ENCODE measurements around the gene TAGLN3. TPM values are rescaled to one million over a fixed set of nuclear protein-coding genes. Genes with fewer than 3 reads are reported as not detected.

The TAGLN3 gene
- total RNA-seq = 9.2 and 29.5 TPM in 2 replicates

GRCh38 chr3:111998636-111999483 lies at the start of gene TAGLN3:
Gene TAGLN3 (plus strand): TSS chr3:111998922. CDS start chr3:111999423, 501 bp downstream.

GRCh38 chr3:111978583-111979433 lies 19.9 kb upstream of the TAGLN3 start, which contains the start of gene ABHD10:
Gene ABHD10 (plus strand): TSS chr3:111979026. CDS start chr3:111979062, 36 bp downstream.

GRCh38 chr3:112034436-112034835 lies 35.7 kb downstream of the TAGLN3 start, which contains the start of gene TMPRSS7:
Gene TMPRSS7 (plus strand): TSS chr3:112034736. CDS start chr3:112034846, 110 bp downstream.

Other genes with a start within 250 kb of the TAGLN3 start
- gene PHLDB2, start 139.7 kb upstream of the TAGLN3 start, total RNA-seq = 47.4 and 70.1 TPM in 2 replicates
- gene ABHD10, start 19.9 kb upstream of the TAGLN3 start, total RNA-seq = 57.5 and 73.8 TPM in 2 replicates
- 0.11 and 0.12 TPM in 2 replicates for gene TMPRSS7, start 35.8 kb downstream of the TAGLN3 start, total RNA-seq
- gene C3orf52, start 87.5 kb downstream of the TAGLN3 start, total RNA-seq = 17.2 and 24.9 TPM in 2 replicates
- gene GCSAM, start 134.3 kb downstream of the TAGLN3 start, total RNA-seq = not detected in 2 replicates

Measured in uterine smooth muscle cell (primary cell).